DND-41 (cell line): ENCODE measurements around the gene PDXK.

Experiments used
- EZH2 ChIP-seq: IDR thresholded peaks from 3 replicates; pipeline ENCODE4 v1.6.1; 2012; ENCODE audit warnings: borderline replicate concordance, low read depth, mild to moderate bottlenecking, moderate library complexity, low read length, inconsistent platforms; ENCODE audit not compliant: severe bottlenecking
- TF ChIP-seq, protein P1 (sequence below): IDR thresholded peaks from 2 replicates; pipeline ENCODE4 v1.5.1; 2012; ENCODE audit warnings: borderline replicate concordance, low read length, moderate library complexity, mild to moderate bottlenecking; ENCODE audit not compliant: poor library complexity, severe bottlenecking; ENCODE audit errors: extremely low read depth

GRCh38 chr21:43779660-43780059 lies 60.7 kb downstream of the PDXK start:
- TF ChIP-seq, protein P1, sequence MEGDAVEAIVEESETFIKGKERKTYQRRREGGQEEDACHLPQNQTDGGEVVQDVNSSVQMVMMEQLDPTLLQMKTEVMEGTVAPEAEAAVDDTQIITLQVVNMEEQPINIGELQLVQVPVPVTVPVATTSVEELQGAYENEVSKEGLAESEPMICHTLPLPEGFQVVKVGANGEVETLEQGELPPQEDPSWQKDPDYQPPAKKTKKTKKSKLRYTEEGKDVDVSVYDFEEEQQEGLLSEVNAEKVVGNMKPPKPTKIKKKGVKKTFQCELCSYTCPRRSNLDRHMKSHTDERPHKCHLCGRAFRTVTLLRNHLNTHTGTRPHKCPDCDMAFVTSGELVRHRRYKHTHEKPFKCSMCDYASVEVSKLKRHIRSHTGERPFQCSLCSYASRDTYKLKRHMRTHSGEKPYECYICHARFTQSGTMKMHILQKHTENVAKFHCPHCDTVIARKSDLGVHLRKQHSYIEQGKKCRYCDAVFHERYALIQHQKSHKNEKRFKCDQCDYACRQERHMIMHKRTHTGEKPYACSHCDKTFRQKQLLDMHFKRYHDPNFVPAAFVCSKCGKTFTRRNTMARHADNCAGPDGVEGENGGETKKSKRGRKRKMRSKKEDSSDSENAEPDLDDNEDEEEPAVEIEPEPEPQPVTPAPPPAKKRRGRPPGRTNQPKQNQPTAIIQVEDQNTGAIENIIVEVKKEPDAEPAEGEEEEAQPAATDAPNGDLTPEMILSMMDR, result no peak
- no peak for TF ChIP-seq EZH2
